HG02642 (cell line): Measurements from ENCODE around the gene CUL4A.

ENCODE experiments used
- ATAC-seq: cut with Tn5 transposase; IDR thresholded peaks from one replicate; pipeline ENCODE4 v1.9.1; 2021; ENCODE audit warnings: mild to moderate bottlenecking; ENCODE audit not compliant: unreplicated experiment, poor library complexity

Gene CUL4A

GRCh38 chr13:113207460-113207859 is 2.0 kb upstream of the CUL4A start:
- ATAC-seq, result no peak

GRCh38 chr13:113207890-113208420 is 1.5 kb upstream of the CUL4A start:
- ATAC-seq, result peak; percentile 20

- peak; percentile 80 for ATAC-seq
Observed at GRCh38 chr13:113208421-113209335, 735 bp upstream of the CUL4A start, which contains the start of gene PCID2. TSS of gene PCID2 (minus strand) at chr13:113208669. CDS start at chr13:113208634, 35 bp downstream.

- peak; percentile 37 for ATAC-seq
Observed at GRCh38 chr13:113209759-113210421, 477 bp downstream of the CUL4A start.

- ATAC-seq, result no peak
Observed at GRCh38 chr13:113210833-113211232, 1.4 kb downstream of the CUL4A start.

GRCh38 chr13:113211774-113212173 is 2.4 kb downstream of the CUL4A start:
- ATAC-seq, result no peak

- ATAC-seq, result no peak
Observed at GRCh38 chr13:113216254-113217048, 7.0 kb downstream of the CUL4A start.

- ATAC-seq, result no peak
Observed at GRCh38 chr13:113218586-113218985, 9.2 kb downstream of the CUL4A start.

GRCh38 chr13:113219256-113219940 is 10.0 kb downstream of the CUL4A start:
- no peak for ATAC-seq

GRCh38 chr13:113220141-113220598 is 10.8 kb downstream of the CUL4A start:
- no peak for ATAC-seq

- ATAC-seq, result no peak
Observed at GRCh38 chr13:113220877-113221276, 11.5 kb downstream of the CUL4A start.

GRCh38 chr13:113223070-113223469 is 13.7 kb downstream of the CUL4A start:
- ATAC-seq, result no peak

- no peak for ATAC-seq
Observed at GRCh38 chr13:113224486-113224885, 15.1 kb downstream of the CUL4A start.

- ATAC-seq, result no peak
Observed at GRCh38 chr13:113225515-113225914, 16.1 kb downstream of the CUL4A start.

GRCh38 chr13:113226873-113227450 is 17.5 kb downstream of the CUL4A start:
- ATAC-seq, result no peak

GRCh38 chr13:113229161-113229560 is 19.7 kb downstream of the CUL4A start:
- ATAC-seq, result no peak

GRCh38 chr13:113229791-113230190 is 20.4 kb downstream of the CUL4A start:
- no peak for ATAC-seq

- ATAC-seq, result no peak
Observed at GRCh38 chr13:113231306-113232207, 22.1 kb downstream of the CUL4A start.
